ENCODE data around the gene LRMDA.

- TF ChIP-seq EZH2phosphoT487 (IDR thresholded peaks at IDR 0.05; ENCODE audit: borderline replicate concordance) (no peak), RAD21 (IDR thresholded peaks at IDR 0.05; ENCODE audit: low read depth) (no peak)
These were observed 191.1 kb downstream of the LRMDA start for GRCh38 chr10:75622503-75622902.

All from HCT116 (cell line).